ENCODE data around the gene PCNX2. TPM values are rescaled to one million over a fixed set of nuclear protein-coding genes. Genes with fewer than 3 reads are reported as not detected.

The PCNX2 gene
- total and polyA plus RNA-seq, 2 of the 8 experiments (the other 6 are each of a cell fraction or from before 2014, with no cell fraction given) = 46.1 to 57.6 TPM

DNA sequence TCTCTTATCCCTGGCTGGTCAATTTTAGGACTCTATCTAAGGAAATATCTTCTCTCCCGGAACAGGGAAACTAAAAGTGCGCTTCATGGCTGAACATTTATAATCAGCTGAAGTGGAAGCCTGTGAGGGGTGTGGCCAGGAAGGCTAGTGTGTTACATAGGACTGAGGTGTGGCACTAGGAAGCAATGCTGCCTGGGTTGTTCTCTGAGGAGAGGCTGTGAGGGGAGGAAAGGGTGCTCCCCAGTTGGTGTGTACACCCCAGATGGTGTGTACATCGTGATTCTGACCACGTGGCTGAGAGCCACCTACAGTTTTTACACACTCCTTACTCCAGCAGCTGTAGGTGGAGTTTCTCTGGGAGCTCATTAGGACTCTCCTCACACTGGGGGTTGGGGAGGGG lies 328.9 kb downstream of the PCNX2 start (continued):
- TF ChIP-seq CTCF (IDR thresholded peaks at IDR 0.05; ENCODE audit: control extremely low read depth in 1 of 3, insufficient read depth in 1 of 3, low read depth in 1 of 3, low read length in 3 of 3) = no peak
- no peak for TF ChIP-seq YY1 (IDR thresholded peaks at IDR 0.05; ENCODE audit: low read depth, low read length)
- TF ChIP-seq EP300 (IDR thresholded peaks at IDR 0.05; ENCODE audit: borderline replicate concordance in 1 of 2, low read depth in 2 of 2, low read length in 2 of 2) = no peak
- TF ChIP-seq FOSL1 (IDR thresholded peaks at IDR 0.05; ENCODE audit: insufficient read depth, low read depth, low read length) = no peak
- no peak for TF ChIP-seq BCL11A (IDR thresholded peaks at IDR 0.05; ENCODE audit: low read depth in 2 of 2, low read length in 2 of 2)
- TF ChIP-seq SRF (IDR thresholded peaks at IDR 0.05; ENCODE audit: low read depth, low read length) = no peak
